Erythroblast (primary cell): ENCODE data around the gene AHCY.

Experiments used
- GATA1 ChIP-seq: IDR thresholded peaks from 2 replicates; pipeline ENCODE4 v1.6.1; 2011; ENCODE audit warnings: low read depth, mild to moderate bottlenecking, control low read depth, low read length, moderate library complexity
- POLR2A ChIP-seq: IDR thresholded peaks from 2 replicates; pipeline ENCODE4 v1.6.1; 2011; ENCODE audit warnings: mild to moderate bottlenecking, low read length

DNA sequence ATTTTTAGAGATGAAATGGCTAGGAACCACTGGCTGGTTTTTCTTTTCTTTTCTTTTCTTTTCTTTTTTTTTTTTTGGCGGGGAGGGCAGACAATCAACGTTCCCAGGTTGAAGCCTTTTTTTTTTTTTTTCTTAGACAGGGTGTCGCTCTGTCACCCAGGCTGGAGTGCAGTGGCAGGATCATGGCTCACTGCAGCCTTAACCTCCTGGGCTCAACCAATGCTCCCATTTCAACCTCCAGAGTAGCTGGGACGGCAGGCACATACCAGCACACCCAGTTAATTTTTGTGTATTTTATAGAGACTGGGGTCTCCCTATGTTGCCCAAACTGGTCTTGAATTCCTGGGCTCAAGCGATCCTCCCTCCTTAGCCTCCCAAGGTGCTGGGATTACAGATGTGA lies 41.1 kb upstream of the AHCY start:
- TF ChIP-seq POLR2A (no peak), GATA1 (no peak)
